GM10847 (cell line): Measurements from ENCODE around the gene ARPC1B.

Source experiments
- POLR2A ChIP-seq: IDR thresholded peaks from 2 replicates; pipeline ENCODE4 v1.6.1; 2011; ENCODE audit not compliant: insufficient read length; ENCODE audit errors: extremely low read depth

Gene ARPC1B

DNA sequence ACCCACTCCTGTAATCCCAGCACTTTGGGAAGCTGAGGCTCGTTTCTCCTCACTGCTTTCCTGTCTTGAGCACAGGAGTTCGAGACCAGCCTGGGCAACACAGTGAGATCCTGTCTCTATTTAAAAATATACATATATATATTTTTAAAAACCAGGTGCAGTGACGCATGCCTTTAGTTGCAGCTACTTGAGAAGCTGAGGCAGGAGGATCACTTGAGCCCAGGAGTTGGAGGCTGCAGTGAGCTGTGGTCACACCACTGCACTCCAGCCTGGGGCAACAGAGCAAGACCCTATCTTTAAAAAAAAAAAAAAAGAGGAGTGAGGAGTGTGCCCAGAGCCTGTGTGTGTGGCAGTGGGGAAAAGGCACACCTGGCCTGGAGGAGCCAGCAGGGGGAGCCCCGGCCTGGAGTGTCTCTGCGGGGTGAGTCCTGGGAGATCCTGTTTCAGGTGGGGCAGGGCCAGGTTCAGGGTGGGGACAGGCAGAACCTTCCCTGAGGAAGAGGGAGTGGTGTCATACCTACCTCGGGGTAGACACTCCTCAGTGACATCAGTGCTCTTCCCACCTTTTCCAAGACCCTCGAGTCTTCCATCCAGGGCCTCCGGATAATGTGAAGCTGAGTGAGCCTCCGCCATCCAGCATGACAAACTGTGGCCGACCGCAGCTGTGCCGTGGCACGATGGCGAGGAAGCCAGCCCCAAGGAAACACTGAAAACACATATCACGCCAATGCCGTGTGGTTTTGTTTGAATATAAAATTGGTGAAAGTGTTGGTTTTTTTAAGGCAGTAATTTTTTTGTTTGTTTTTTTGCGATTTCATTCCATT, 9.0 kb upstream of the ARPC1B start:
- no peak for TF ChIP-seq POLR2A

- no peak for TF ChIP-seq POLR2A
Measured at GRCh38 chr7:99366646-99367045, 7.9 kb upstream of the ARPC1B start.

DNA sequence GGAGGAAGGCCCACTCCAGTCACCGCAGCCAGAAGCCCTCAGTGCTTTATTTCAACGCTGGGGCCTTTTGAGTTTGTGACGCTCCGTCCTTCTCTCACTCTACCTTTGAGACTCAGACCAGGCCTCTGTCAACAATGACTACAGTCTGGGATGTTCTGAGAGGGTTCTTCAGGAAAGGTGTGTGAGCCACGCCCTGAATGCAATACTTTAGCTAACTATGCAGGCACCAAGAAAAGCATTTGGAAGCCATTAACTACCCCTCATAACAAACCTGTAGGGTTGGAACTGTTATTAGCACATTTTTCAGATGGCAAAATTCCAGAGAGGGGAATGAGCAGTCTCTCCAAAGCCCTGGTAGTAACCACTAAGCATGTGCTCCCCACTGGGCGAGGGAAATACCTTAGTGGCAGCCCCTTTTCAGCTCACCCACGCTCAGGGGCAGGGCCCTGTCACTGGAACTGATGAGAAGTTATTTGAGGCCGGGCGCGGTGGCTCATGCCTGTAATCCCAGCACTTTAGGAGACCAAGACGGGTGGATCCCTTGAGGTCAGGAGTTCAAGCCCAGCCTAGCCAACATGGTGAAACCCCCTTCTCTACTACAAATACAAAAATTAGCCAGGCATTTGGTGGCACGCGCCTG, 5.7 kb upstream of the ARPC1B start:
- no peak for TF ChIP-seq POLR2A

DNA sequence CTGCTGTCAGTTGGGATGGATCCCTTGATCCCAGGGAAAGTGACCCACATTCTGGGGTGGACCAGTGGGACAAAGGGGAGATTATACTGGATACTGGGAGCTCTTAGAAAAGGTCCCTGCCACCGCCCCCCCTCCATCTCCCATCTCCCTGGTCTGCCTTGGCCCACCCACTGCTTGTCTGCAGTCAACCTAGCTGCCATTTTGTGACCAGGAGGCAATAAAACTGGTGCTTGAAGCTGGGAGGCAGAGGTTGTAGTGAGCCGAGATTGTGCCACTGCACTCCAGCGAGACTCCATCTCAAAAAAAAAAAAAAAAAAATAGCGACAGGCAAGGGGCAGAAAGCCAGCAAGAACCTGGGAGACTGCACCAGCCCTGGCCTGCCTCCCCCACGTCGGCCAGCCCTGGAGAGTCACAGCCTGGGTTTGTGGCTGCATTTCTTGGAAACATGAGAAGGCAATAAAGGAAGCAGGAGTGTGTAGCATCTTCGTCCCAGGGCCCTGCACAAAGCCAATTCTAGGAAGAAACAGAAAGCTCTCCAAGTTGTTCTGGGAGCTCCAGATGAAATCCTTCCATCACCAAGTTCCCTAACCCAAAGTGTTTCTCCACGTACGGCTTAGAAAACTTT, 4.7 kb upstream of the ARPC1B start:
- no peak for TF ChIP-seq POLR2A

GRCh38 chr7:99371376-99371920, 3.1 kb upstream of the ARPC1B start:
- no peak for TF ChIP-seq POLR2A

DNA sequence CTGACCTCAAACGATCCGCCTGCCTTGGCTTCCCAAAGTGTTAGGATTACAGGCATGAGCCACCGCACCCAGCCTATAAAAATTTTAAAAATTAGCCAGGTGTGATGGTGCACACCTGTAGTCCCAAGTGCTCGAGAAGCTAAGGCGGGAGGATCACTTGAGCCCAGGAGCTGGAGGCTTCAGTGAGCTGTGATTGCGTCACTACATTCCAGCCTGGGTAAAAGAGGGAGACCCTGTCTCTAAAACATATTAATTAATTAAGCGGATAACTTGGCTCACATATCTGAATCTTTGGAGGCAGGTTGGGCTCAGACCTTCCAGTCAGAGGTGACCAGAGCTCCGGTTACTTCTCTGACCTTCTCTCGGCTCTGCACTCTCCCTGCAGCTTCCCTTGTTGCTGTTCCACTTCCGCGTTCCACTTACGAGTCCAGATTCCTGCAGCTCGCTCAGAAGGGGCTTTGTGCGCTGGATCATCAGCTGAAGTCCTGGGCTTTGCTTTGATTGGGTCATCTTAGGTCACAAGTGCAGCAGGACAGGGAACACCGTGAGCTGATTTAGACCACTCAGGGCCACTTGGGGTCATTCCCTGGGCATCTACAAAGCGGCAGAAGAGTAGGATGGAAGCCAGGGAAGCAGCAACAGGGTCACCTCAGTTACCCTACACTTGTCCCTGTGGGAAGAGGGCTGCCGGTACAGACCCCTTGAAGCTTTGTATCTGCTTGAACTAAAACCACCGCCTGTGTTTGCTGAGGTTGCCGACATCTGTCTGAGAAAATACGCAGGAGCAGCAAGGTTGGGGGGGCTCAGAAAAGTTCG, 2.0 kb upstream of the ARPC1B start:
- no peak for TF ChIP-seq POLR2A

DNA sequence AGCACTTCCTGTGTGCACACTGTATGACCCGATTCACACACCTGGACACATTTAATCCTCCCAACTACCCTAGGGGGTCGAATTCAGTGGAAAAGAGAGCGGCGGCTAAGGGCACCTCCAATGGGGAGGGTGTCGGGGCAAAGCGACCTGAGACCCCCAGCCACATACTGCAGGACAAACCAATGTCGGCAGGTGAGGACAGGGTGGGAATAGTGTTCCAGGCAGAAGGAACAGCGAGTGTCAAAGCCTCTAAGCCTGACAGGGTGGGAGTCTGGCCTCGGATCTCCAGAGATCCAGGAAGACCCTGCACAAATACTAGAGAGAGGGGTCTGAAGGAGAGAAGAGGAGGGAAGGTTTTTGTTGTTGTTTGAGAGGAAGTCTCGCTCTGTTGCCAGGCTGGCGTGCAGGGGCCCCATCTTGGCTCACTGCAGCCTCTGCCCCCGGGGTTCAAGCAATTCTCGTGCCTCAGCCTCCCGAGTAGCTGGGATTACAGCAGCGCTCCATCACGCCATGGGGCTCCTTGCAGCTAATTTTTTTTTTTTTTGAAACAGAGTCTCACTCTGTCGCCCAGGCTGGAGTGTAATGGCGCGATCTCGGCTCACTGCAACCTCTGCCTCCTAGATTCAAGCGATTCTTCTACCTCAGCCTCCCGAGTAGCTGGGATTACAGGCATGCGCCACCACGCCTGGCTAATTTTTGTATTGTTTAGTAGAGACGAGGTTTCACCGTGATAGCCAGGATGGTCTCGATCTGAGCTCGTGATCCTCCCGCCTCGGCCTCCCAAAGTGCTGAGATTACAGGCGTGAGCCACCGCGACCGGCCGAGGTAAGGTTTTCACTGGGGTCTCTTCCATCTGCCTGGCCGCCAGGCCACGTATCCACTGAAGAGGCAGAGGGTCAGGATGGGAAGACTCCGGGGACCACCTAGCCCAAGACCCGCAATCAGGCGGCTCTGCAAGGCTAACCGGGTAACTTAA, 1.2 kb upstream of the ARPC1B start:
- TF ChIP-seq POLR2A, result no peak

- TF ChIP-seq POLR2A, result peak; percentile 59
Measured at GRCh38 chr7:99375070-99375807, 709 bp downstream of the ARPC1B start.

- no peak for TF ChIP-seq POLR2A
Measured at GRCh38 chr7:99379043-99379577, 4.6 kb downstream of the ARPC1B start.

GRCh38 chr7:99380032-99380822, 5.7 kb downstream of the ARPC1B start:
- no peak for TF ChIP-seq POLR2A

- TF ChIP-seq POLR2A, result peak; percentile 72
Measured at GRCh38 chr7:99380823-99381663, 6.5 kb downstream of the ARPC1B start.
